HepG2 (cell line): ENCODE measurements around the gene TAGLN. TPM values are rescaled to one million over a fixed set of nuclear protein-coding genes. Genes with fewer than 3 reads are reported as not detected.

ENCODE experiments used
- AGO1 ChIP-seq: fragments of 200-400 bp; formaldehyde crosslinking; IDR thresholded peaks from 2 replicates; pipeline ENCODE4 v1.6.1; 2017; ENCODE audit warnings: mild to moderate bottlenecking, low read depth, low read length, moderate library complexity; ENCODE audit not compliant: poor library complexity, severe bottlenecking
- CBFB ChIP-seq: sonication (generic); formaldehyde crosslinking; IDR thresholded peaks from 2 replicates; pipeline ENCODE4 v1.4.0; 2020; ENCODE audit warnings: missing genetic modification reagents
- GATAD1 ChIP-seq: IDR thresholded peaks from 2 replicates; pipeline ENCODE4 v1.6.1; 2016; ENCODE audit warnings: missing genetic modification reagents, missing compliant biosample characterization
- SIN3A ChIP-seq: IDR thresholded peaks from 2 replicates; pipeline ENCODE4 v1.6.1; 2011; ENCODE audit warnings: low read depth, mild to moderate bottlenecking, control low read depth, low read length, borderline replicate concordance
- ZBTB38 ChIP-seq: sonication (generic); formaldehyde crosslinking; IDR thresholded peaks from 2 replicates; pipeline ENCODE4 v1.5.1; 2020; ENCODE audit warnings: mild to moderate bottlenecking, missing genetic modification reagents
- ZFAT ChIP-seq: sonication (generic); formaldehyde crosslinking; conservative IDR thresholded peaks from 2 replicates; pipeline ENCODE4 v1.8.1; 2023; ENCODE audit warnings: missing genetic modification reagents, inconsistent platforms
- ZNF329 ChIP-seq: sonication (generic); formaldehyde crosslinking; IDR thresholded peaks from 2 replicates; pipeline ENCODE4 v1.9.0; 2021; ENCODE audit warnings: low read depth, mild to moderate bottlenecking, missing genetic modification reagents
- ZSCAN12 ChIP-seq: sonication (generic); formaldehyde crosslinking; IDR thresholded peaks from 2 replicates; pipeline ENCODE4 v1.9.0; 2021; ENCODE audit warnings: mild to moderate bottlenecking, missing genetic modification reagents
- polyA plus RNA-seq, 8 experiments: library from polyadenylated mRNA; depleted of rRNA in 3 of 8; stranded (reverse) in 7 of 8; unstranded in 1 of 8; fragments of >200 nt; fragmentation: Illumina TruSeq in 4 of 8; extraction: Trizol in 4 of 8; gene quantifications; 2 replicates each; pipeline versions ENCODE4 v1.2.1 to v1.2.3, GENCODE V29; 2011 to 2016; ENCODE audit warnings: low read depth in 4 of 8, missing spikeins in 1 of 8, mixed read lengths in 1 of 8; ENCODE audit not compliant: insufficient read depth in 1 of 8
- total RNA-seq, 5 experiments: library from RNA; depleted of rRNA; stranded (reverse); fragments of >200 nt; fragmentation: Illumina TruSeq; extraction: Trizol; gene quantifications; 2 replicates each; pipeline ENCODE4 v1.2.3, GENCODE V29; 2016; ENCODE audit warnings: low read depth in 1 of 5
- TF ChIP-seq, protein P1 (sequence below): sonication (generic); formaldehyde crosslinking; IDR thresholded peaks from 2 replicates; pipeline ENCODE4 v1.4.0; 2020; ENCODE audit warnings: missing genetic modification reagents
- TF ChIP-seq, protein P2 (sequence below): sonication (generic); formaldehyde crosslinking; IDR thresholded peaks from 2 replicates; pipeline ENCODE4 v1.4.0; 2020; ENCODE audit warnings: missing genetic modification reagents, borderline replicate concordance
- TF ChIP-seq, protein P3 (sequence below): IDR thresholded peaks from 2 replicates; pipeline ENCODE4 v1.6.1; 2012; ENCODE audit warnings: inconsistent platforms
- TF ChIP-seq, protein P4 (sequence below): sonication (generic); formaldehyde crosslinking; IDR thresholded peaks from 2 replicates; pipeline ENCODE4 v1.5.1; 2020; ENCODE audit warnings: mild to moderate bottlenecking, missing genetic modification reagents, moderate library complexity
- TF ChIP-seq, protein P5 (sequence below): sonication (generic); formaldehyde crosslinking; IDR thresholded peaks from 2 replicates; pipeline ENCODE4 v1.5.0; 2020; ENCODE audit warnings: mild to moderate bottlenecking, missing genetic modification reagents, borderline replicate concordance

TAGLN gene
- total and polyA plus RNA-seq, 2 of the 13 experiments (the other 11 are each of a cell fraction or from before 2014, with no cell fraction given), result 12.6 to 75.4 TPM

DNA sequence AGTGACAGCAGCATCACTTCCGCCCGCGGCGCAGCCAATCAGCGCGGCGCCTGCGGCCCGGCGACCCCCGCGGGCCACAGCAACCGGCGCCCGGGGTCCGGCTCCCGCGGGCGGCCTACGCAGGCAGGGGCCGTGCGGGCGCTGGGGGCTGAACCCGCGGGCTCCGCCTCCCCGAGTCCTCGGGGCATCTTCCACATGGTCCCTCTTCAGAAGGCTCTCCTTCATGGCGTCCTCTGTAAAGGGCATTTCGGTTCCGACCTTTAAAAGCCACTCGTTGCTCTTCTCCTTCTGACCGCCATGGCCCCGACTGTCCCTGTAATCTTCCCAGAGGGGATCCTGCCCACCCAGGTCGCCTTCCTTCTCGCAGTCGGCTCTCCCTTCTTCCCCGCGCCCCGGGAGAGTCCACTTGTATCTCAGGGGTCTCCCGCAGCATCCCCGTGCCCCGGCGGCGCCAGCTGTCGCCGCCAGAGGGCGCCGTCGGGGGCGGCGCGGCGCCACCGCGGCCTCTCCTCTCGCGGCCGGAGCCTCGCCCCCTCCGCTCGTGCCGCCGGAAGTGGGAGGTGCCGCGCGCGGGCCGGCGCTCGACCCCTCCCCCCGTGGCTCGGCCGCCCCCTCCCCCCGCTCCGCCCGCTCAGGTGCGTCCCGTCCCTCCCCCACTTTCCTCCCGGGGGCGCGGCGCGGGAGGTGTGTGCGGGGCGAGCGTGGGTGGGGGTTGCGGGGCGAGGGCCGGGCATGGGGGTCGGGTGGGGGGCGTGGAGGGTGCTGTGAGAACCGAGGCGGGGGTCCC, 33.1 kb downstream of the TAGLN start, which contains the start of gene RNF214 (continued):
- TF ChIP-seq, protein P1, sequence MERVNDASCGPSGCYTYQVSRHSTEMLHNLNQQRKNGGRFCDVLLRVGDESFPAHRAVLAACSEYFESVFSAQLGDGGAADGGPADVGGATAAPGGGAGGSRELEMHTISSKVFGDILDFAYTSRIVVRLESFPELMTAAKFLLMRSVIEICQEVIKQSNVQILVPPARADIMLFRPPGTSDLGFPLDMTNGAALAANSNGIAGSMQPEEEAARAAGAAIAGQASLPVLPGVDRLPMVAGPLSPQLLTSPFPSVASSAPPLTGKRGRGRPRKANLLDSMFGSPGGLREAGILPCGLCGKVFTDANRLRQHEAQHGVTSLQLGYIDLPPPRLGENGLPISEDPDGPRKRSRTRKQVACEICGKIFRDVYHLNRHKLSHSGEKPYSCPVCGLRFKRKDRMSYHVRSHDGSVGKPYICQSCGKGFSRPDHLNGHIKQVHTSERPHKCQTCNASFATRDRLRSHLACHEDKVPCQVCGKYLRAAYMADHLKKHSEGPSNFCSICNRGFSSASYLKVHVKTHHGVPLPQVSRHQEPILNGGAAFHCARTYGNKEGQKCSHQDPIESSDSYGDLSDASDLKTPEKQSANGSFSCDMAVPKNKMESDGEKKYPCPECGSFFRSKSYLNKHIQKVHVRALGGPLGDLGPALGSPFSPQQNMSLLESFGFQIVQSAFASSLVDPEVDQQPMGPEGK, result peak; percentile 52; the same call in 1 of the 2 replicates
- TF ChIP-seq ZNF329, result 0 out of 2 replicates have a peak, but pooled peaks have one; percentile 30
- TF ChIP-seq, protein P2, sequence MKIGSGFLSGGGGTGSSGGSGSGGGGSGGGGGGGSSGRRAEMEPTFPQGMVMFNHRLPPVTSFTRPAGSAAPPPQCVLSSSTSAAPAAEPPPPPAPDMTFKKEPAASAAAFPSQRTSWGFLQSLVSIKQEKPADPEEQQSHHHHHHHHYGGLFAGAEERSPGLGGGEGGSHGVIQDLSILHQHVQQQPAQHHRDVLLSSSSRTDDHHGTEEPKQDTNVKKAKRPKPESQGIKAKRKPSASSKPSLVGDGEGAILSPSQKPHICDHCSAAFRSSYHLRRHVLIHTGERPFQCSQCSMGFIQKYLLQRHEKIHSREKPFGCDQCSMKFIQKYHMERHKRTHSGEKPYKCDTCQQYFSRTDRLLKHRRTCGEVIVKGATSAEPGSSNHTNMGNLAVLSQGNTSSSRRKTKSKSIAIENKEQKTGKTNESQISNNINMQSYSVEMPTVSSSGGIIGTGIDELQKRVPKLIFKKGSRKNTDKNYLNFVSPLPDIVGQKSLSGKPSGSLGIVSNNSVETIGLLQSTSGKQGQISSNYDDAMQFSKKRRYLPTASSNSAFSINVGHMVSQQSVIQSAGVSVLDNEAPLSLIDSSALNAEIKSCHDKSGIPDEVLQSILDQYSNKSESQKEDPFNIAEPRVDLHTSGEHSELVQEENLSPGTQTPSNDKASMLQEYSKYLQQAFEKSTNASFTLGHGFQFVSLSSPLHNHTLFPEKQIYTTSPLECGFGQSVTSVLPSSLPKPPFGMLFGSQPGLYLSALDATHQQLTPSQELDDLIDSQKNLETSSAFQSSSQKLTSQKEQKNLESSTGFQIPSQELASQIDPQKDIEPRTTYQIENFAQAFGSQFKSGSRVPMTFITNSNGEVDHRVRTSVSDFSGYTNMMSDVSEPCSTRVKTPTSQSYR, result peak; percentile 85
- TF ChIP-seq ZSCAN12 (CRISPR knock-in tag), result 0 out of 2 replicates have a peak, but pooled peaks have one; percentile 44
- peak; percentile 49; the same call in 1 of the 2 replicates for TF ChIP-seq CBFB (CRISPR knock-in tag)
- peak; percentile 56; the same call in 1 of the 2 replicates for TF ChIP-seq SIN3A
- TF ChIP-seq, protein P3, sequence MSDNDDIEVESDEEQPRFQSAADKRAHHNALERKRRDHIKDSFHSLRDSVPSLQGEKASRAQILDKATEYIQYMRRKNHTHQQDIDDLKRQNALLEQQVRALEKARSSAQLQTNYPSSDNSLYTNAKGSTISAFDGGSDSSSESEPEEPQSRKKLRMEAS, result no peak; the same call in 1 of the 2 replicates
- TF ChIP-seq GATAD1 (CRISPR knock-in tag), result peak; percentile 65
- 0 out of 2 replicates have a peak, but pooled peaks have one; percentile 14 for TF ChIP-seq ZBTB38 (CRISPR knock-in tag)
- TF ChIP-seq, protein P4, sequence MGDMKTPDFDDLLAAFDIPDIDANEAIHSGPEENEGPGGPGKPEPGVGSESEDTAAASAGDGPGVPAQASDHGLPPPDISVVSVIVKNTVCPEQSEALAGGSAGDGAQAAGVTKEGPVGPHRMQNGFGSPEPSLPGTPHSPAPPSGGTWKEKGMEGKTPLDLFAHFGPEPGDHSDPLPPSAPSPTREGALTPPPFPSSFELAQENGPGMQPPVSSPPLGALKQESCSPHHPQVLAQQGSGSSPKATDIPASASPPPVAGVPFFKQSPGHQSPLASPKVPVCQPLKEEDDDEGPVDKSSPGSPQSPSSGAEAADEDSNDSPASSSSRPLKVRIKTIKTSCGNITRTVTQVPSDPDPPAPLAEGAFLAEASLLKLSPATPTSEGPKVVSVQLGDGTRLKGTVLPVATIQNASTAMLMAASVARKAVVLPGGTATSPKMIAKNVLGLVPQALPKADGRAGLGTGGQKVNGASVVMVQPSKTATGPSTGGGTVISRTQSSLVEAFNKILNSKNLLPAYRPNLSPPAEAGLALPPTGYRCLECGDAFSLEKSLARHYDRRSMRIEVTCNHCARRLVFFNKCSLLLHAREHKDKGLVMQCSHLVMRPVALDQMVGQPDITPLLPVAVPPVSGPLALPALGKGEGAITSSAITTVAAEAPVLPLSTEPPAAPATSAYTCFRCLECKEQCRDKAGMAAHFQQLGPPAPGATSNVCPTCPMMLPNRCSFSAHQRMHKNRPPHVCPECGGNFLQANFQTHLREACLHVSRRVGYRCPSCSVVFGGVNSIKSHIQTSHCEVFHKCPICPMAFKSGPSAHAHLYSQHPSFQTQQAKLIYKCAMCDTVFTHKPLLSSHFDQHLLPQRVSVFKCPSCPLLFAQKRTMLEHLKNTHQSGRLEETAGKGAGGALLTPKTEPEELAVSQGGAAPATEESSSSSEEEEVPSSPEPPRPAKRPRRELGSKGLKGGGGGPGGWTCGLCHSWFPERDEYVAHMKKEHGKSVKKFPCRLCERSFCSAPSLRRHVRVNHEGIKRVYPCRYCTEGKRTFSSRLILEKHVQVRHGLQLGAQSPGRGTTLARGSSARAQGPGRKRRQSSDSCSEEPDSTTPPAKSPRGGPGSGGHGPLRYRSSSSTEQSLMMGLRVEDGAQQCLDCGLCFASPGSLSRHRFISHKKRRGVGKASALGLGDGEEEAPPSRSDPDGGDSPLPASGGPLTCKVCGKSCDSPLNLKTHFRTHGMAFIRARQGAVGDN (CRISPR knock-in tag), result peak; percentile 50
- 0 out of 2 replicates have a peak, but pooled peaks have one; percentile 51 for TF ChIP-seq ZFAT (CRISPR knock-in tag)
- TF ChIP-seq AGO1, result peak; percentile 54
- TF ChIP-seq, protein P5, sequence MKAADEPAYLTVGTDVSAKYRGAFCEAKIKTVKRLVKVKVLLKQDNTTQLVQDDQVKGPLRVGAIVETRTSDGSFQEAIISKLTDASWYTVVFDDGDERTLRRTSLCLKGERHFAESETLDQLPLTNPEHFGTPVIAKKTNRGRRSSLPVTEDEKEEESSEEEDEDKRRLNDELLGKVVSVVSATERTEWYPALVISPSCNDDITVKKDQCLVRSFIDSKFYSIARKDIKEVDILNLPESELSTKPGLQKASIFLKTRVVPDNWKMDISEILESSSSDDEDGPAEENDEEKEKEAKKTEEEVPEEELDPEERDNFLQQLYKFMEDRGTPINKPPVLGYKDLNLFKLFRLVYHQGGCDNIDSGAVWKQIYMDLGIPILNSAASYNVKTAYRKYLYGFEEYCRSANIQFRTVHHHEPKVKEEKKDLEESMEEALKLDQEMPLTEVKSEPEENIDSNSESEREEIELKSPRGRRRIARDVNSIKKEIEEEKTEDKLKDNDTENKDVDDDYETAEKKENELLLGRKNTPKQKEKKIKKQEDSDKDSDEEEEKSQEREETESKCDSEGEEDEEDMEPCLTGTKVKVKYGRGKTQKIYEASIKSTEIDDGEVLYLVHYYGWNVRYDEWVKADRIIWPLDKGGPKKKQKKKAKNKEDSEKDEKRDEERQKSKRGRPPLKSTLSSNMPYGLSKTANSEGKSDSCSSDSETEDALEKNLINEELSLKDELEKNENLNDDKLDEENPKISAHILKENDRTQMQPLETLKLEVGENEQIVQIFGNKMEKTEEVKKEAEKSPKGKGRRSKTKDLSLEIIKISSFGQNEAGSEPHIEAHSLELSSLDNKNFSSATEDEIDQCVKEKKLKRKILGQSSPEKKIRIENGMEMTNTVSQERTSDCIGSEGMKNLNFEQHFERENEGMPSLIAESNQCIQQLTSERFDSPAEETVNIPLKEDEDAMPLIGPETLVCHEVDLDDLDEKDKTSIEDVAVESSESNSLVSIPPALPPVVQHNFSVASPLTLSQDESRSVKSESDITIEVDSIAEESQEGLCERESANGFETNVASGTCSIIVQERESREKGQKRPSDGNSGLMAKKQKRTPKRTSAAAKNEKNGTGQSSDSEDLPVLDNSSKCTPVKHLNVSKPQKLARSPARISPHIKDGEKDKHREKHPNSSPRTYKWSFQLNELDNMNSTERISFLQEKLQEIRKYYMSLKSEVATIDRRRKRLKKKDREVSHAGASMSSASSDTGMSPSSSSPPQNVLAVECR (CRISPR knock-in tag), result peak; percentile 42; the same call in 1 of the 2 replicates
